Kidney epithelial cell (primary cell): ENCODE data around the gene RHBDF2. TPM values are rescaled to one million over a fixed set of nuclear protein-coding genes. Genes with fewer than 3 reads are reported as not detected.

ENCODE experiments used
- DNase-seq: peaks from one replicate; pipeline ENCODE4 v3.0.0-alpha.2; 2010; ENCODE audit warnings: low read depth
- H3K27me3 ChIP-seq: 2 replicates; pipeline ENCODE4 v1.6.0; 2011; ENCODE audit warnings: low read length; ENCODE audit not compliant: control insufficient read depth, insufficient read depth
- H3K36me3 ChIP-seq: 2 replicates; pipeline ENCODE4 v1.5.1; 2011; ENCODE audit warnings: low read length; ENCODE audit not compliant: control insufficient read depth, insufficient read depth
- H3K4me3 ChIP-seq: 2 replicates; pipeline ENCODE4 v1.5.1; 2011; ENCODE audit warnings: low read depth, mild to moderate bottlenecking, control low read depth, low read length
- CTCF ChIP-seq: IDR thresholded peaks from 2 replicates; pipeline ENCODE4 v1.5.1; 2011; ENCODE audit warnings: mild to moderate bottlenecking, moderate library complexity, low read length, control low read depth, inconsistent platforms; ENCODE audit not compliant: insufficient read depth, poor library complexity, severe bottlenecking
- total RNA-seq: library from RNA; depleted of rRNA; stranded (reverse); fragments of >200 nt; gene quantifications from 2 replicates; pipeline ENCODE4 v1.2.3, GENCODE V29; 2015

Gene RHBDF2
- 101 and 111 TPM in 2 replicates for total RNA-seq

- Histone ChIP-seq H3K4me3 (peak within 1 kb of the TSS; percentile 86), H3K36me3 (no peaks in the 10 kb centered on the region), H3K27me3 (no peaks in the 10 kb centered on the region)
- no peak for DNase-seq
- no peak for TF ChIP-seq CTCF
These were observed at the start of gene RHBDF2 for GRCh38 chr17:76501018-76501826. Gene RHBDF2, minus strand, starts transcription at chr17:76501423. Its CDS starts 19,899 bp downstream, at chr17:76481524.

GRCh38 chr17:76549539-76549938 lies 48.3 kb upstream of the RHBDF2 start:
- TF ChIP-seq CTCF = no peak
- Histone ChIP-seq H3K27me3 (no peaks in the 10 kb centered on the region), H3K4me3 (no peak overlapping the region), H3K36me3 (no peaks in the 10 kb centered on the region)
- DNase-seq = no peak

- TF ChIP-seq CTCF = no peak
- H3K27me3 ChIP-seq = no peaks in the 10 kb centered on the region
- H3K36me3 ChIP-seq = no peaks in the 10 kb centered on the region
- no peak for DNase-seq
- H3K4me3 ChIP-seq = no peak overlapping the region
These were observed 47.9 kb upstream of the RHBDF2 start for GRCh38 chr17:76549215-76549518.

GRCh38 chr17:76548378-76549214 lies 47.4 kb upstream of the RHBDF2 start:
- no peak for DNase-seq
- peaks cover 2% of the 10 kb centered on the region for H3K27me3 ChIP-seq
- H3K4me3 ChIP-seq = no peak overlapping the region
- H3K36me3 ChIP-seq = no peaks in the 10 kb centered on the region
- TF ChIP-seq CTCF = no peak

- no peak for DNase-seq
- no peak for TF ChIP-seq CTCF
- no peak overlapping the region for H3K4me3 ChIP-seq
- no peaks in the 10 kb centered on the region for H3K36me3 ChIP-seq
- peaks cover 8% of the 10 kb centered on the region for H3K27me3 ChIP-seq
These were observed 46.5 kb upstream of the RHBDF2 start for GRCh38 chr17:76547642-76548202.
